RPMI7951 (cell line): ENCODE data around the gene GNGT2. TPM values are rescaled to one million over a fixed set of nuclear protein-coding genes. Genes with fewer than 3 reads are reported as not detected.

ENCODE experiments used
- DNase-seq: peaks from one replicate; pipeline ENCODE4 v3.0.0-alpha.2; 2012; ENCODE audit warnings: low read depth
- total RNA-seq: library from RNA; depleted of rRNA; stranded (reverse); fragments of >200 nt; shearing (Covaris generic); gene quantifications from 2 replicates; pipeline ENCODE4 v1.2.3, GENCODE V29; 2014; rRNA removed

Gene GNGT2
- total RNA-seq, result 0.60 TPM in 1 of 2 replicates, not detected in the other

- peak; percentile 51 for DNase-seq
These were observed at the start of gene GNGT2, which contains the start of gene ABI3 for GRCh38 chr17:49210158-49211029. Gene GNGT2, minus strand, starts transcription at chr17:49210574. Its CDS starts 3,152 bp downstream, at chr17:49207422. Gene ABI3, plus strand, starts transcription at chr17:49210707. Its CDS starts 18 bp downstream, at chr17:49210725.

- DNase-seq, result no peak
These were observed 49.3 kb upstream of the GNGT2 start for GRCh38 chr17:49259663-49260010.

- DNase-seq, result no peak
These were observed 48.0 kb upstream of the GNGT2 start for GRCh38 chr17:49258394-49258793.

- DNase-seq, result no peak
These were observed 44.8 kb upstream of the GNGT2 start for GRCh38 chr17:49255125-49255524.

- no peak for DNase-seq
These were observed 43.7 kb upstream of the GNGT2 start for GRCh38 chr17:49254066-49254465.

GRCh38 chr17:49252148-49252695, 41.8 kb upstream of the GNGT2 start:
- DNase-seq, result peak; percentile 78

GRCh38 chr17:49249890-49250522, 39.6 kb upstream of the GNGT2 start:
- no peak for DNase-seq

GRCh38 chr17:49249292-49249794, 39.0 kb upstream of the GNGT2 start:
- DNase-seq, result peak; percentile 24

GRCh38 chr17:49247944-49248343, 37.6 kb upstream of the GNGT2 start:
- no peak for DNase-seq

- DNase-seq, result no peak
These were observed 34.5 kb upstream of the GNGT2 start for GRCh38 chr17:49244839-49245238.

- DNase-seq, result no peak
These were observed 32.4 kb upstream of the GNGT2 start for GRCh38 chr17:49242813-49243212.

- DNase-seq, result no peak
These were observed 31.5 kb upstream of the GNGT2 start for GRCh38 chr17:49241692-49242397.

GRCh38 chr17:49241040-49241439, 30.7 kb upstream of the GNGT2 start:
- DNase-seq, result no peak

- DNase-seq, result no peak
These were observed 30.2 kb upstream of the GNGT2 start for GRCh38 chr17:49240619-49241018.

GRCh38 chr17:49239963-49240362, 29.6 kb upstream of the GNGT2 start:
- no peak for DNase-seq

- no peak for DNase-seq
These were observed 25.5 kb upstream of the GNGT2 start for GRCh38 chr17:49235896-49236295.

- no peak for DNase-seq
These were observed 24.2 kb upstream of the GNGT2 start for GRCh38 chr17:49234509-49235080.

- DNase-seq, result no peak
These were observed 21.2 kb upstream of the GNGT2 start for GRCh38 chr17:49231563-49231894.

- DNase-seq, result peak; percentile 77
These were observed 20.5 kb upstream of the GNGT2 start, which contains the start of gene PHOSPHO1 for GRCh38 chr17:49230636-49231562. Gene PHOSPHO1, minus strand, starts transcription at chr17:49230787. Its CDS starts 4,096 bp downstream, at chr17:49226691.
